AG04450 (cell line): ENCODE results near the gene GDF7. TPM values are rescaled to one million over a fixed set of nuclear protein-coding genes. Genes with fewer than 3 reads are reported as not detected.

ENCODE experiments used
- CTCF ChIA-PET: fragments of 300-600, 350-600 bp; formaldehyde crosslinking; extraction: SDS; loops from one replicate; lab custom pipeline; 2022; ENCODE audit warnings: antibody characterized with exemption, inconsistent platforms; lab: Charles Lee
- POLR2A ChIA-PET: fragments of 350-600 bp; formaldehyde crosslinking; extraction: SDS; loops from one replicate; lab custom pipeline; 2021; ENCODE audit warnings: antibody characterized with exemption, inconsistent platforms; lab: Yijun Ruan, JAX
- DNase-seq: peaks from one replicate; pipeline ENCODE4 v3.0.0-alpha.2; 2011; ENCODE audit warnings: low read depth, low spot score
- H3K27ac ChIP-seq: one replicate; pipeline ENCODE4 v1.5.1; 2012; ENCODE audit warnings: low read depth, low read length, control low read depth
- H3K27me3 ChIP-seq: one replicate; pipeline ENCODE4 v1.6.0; 2012; ENCODE audit warnings: low read length; ENCODE audit not compliant: control insufficient read depth, insufficient read depth
- H3K4me3 ChIP-seq: 2 replicates; pipeline ENCODE4 v1.5.1; 2011; ENCODE audit warnings: mild to moderate bottlenecking, low read depth, low read length, control low read depth
- H3K9me3 ChIP-seq: 2 replicates; pipeline ENCODE4 v1.5.1; 2012; ENCODE audit warnings: low read length; ENCODE audit not compliant: control insufficient read depth, insufficient read depth
- polyA plus RNA-seq: library from polyadenylated mRNA; depleted of rRNA; stranded (reverse); fragments of >200 nt; gene quantifications from 2 replicates; pipeline ENCODE4 v1.2.3, GENCODE V29; 2011
- TF ChIP-seq, protein P1 (sequence below): IDR thresholded peaks from 2 replicates; pipeline ENCODE4 v1.5.1; 2011; ENCODE audit warnings: low read depth, low read length, control low read depth, inconsistent platforms

The GDF7 gene
- polyA plus RNA-seq, 1 experiment: 0.01 TPM

DNA sequence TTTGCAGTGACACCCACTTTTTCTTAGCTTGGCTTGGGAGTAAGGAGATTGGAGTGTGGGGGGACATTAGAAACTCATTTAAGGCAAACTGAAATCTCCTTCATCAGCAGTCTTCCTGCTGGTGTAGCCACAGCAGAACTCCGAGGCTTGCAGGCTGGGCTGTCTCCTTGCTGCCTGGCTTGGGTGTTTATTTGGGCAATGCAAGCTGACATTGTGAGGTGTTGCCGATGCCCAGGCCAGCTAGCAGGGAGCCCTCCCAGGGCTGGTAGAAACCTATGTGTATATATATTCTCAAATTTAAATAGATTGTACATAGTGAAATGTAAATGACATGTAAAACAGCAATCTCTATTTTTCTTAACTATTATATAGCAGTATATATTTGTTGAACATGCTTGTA lies 11.8 kb downstream of the GDF7 start:
- ChIA-PET POLR2A (no interaction called here), CTCF (interaction anchor here (0.8 to 2.0 kb wide), 3 partner anchors 8 to 19 kb away, joined by 3 to 16 read pairs (median 7); no protein-coding TSS in a partner anchor)
- Histone ChIP-seq H3K9me3 (no peaks in the 10 kb centered on the region), H3K27ac (no peak overlapping the region), H3K27me3 (no peaks in the 10 kb centered on the region), H3K4me3 (no peak overlapping the region)
- TF ChIP-seq, protein P1, sequence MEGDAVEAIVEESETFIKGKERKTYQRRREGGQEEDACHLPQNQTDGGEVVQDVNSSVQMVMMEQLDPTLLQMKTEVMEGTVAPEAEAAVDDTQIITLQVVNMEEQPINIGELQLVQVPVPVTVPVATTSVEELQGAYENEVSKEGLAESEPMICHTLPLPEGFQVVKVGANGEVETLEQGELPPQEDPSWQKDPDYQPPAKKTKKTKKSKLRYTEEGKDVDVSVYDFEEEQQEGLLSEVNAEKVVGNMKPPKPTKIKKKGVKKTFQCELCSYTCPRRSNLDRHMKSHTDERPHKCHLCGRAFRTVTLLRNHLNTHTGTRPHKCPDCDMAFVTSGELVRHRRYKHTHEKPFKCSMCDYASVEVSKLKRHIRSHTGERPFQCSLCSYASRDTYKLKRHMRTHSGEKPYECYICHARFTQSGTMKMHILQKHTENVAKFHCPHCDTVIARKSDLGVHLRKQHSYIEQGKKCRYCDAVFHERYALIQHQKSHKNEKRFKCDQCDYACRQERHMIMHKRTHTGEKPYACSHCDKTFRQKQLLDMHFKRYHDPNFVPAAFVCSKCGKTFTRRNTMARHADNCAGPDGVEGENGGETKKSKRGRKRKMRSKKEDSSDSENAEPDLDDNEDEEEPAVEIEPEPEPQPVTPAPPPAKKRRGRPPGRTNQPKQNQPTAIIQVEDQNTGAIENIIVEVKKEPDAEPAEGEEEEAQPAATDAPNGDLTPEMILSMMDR: no peak
- no peak for DNase-seq

DNA sequence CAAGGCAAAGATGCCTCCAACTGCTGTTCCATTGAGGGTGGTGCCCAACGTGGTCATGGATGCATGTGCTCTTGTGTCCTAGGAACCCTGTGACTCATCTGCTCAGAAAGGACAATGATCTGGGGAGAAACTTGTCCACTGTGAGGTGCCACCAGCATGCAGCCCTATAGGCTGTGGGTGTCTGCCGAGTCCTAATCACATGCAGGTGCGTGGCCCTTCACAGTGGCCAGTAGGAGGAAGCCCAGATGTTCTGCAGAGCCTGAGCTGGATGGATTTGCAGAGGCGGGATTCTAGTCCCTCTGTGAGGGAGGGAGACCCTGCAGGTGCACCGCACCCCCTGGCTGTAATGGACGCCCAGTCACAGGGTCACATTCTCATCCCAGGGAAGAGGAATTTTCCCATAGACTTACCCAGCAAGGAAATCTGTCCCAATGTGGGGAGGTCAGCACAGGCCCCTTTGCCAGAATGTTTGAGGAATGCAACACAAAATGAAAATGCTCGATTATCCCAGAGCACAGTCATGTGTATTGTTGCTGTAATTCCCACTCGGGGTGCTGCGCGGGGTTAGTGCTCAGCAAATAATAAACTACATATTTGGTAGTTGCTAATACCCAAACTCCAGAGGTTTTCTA lies 13.9 kb downstream of the GDF7 start:
- no peak for DNase-seq
- ChIA-PET POLR2A (no interaction called here), CTCF (interaction anchor here (1.1 to 1.4 kb wide), 4 partner anchors 8 to 143 kb away, joined by 3 to 5 read pairs (median 4); partner anchors contain the start of gene LDAH)
- TF ChIP-seq, protein P1: no peak
- Histone ChIP-seq H3K4me3 (no peak overlapping the region), H3K9me3 (no peaks in the 10 kb centered on the region), H3K27ac (peak overlapping the region; percentile 11), H3K27me3 (no peaks in the 10 kb centered on the region)

DNA sequence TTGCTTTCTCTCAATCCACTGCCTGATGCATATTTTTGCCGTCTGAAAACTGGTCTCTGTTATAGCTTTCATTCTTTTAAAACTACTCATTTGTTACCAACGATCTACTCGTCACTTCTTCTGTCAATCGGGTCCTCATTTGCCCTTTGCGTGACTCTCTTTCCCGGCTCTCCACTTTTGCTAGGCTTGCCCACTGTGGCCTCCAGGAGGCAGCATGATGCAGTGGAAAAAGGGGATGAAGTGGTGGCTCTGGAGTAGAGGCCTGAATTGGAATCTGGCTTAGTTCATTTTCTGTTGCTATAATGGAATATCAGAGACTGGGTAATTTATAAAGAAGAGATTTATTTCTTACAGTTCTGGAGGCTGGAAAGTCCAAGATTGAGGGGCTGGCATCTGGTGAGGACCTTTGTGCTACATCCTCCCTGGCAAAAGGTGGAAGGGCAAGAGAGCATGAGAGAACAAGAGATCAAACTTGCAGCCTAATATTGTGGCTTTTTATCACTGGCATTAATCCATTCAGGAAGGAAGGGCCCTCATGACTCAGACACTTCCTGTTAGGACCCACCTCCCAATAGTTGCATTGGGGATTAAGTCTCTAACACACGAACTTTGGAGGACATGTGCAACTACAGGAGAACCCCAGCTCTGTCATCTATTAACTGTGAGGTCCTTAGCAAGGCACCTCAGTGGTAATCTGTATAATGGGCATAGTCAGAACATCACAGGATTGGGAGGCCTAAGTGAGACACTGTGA lies 15.4 kb downstream of the GDF7 start:
- CTCF ChIA-PET: interaction anchor here (0.6 to 1.4 kb wide), 9 partner anchors 9 to 281 kb away, joined by 3 to 8 read pairs (median 4); partner anchors contain the start of gene LDAH
- H3K4me3 ChIP-seq: no peak overlapping the region
- POLR2A ChIA-PET: no interaction called here
- no peak overlapping the region for H3K27ac ChIP-seq
- TF ChIP-seq, protein P1: peak; percentile 71
- no peaks in the 10 kb centered on the region for H3K9me3 ChIP-seq
- no peak for DNase-seq
- no peaks in the 10 kb centered on the region for H3K27me3 ChIP-seq

DNA sequence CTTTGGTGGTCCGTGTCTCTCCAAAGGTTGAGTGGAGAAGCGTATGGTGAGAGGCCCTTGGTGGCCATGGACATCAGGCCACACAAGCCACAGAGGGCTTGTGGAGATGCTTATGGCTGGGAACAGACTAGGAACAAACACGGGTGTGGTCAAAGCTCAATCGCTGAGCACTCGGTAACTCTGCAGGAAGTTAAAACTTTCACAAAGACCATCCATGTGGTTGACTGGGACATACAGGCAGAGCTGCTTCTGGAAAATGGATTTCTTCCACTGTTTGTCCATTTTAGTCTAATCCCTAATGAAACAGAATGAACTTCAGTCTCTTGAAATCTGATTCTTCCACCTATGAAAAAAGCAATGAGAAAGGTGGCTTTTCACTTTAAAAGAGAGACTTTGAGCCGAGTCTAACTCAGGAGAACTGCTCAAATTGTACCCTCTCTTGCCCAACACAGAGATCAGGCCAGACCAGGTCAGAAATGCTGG lies 17.7 kb downstream of the GDF7 start:
- H3K27ac ChIP-seq: no peak overlapping the region
- no peaks in the 10 kb centered on the region for H3K9me3 ChIP-seq
- no peak for DNase-seq
- H3K4me3 ChIP-seq: no peak overlapping the region
- ChIA-PET CTCF (interaction anchor here (0.7 to 1.9 kb wide), 5 partner anchors 23 to 279 kb away, joined by 3 to 8 read pairs (median 6); no protein-coding TSS in a partner anchor), POLR2A (no interaction called here)
- TF ChIP-seq, protein P1: no peak
- no peaks in the 10 kb centered on the region for H3K27me3 ChIP-seq
